AG09309 (cell line): ENCODE data around the gene EBLN2.

Experiments used
- DNase-seq: peaks from one replicate; pipeline ENCODE4 v3.0.0-alpha.2; 2010; ENCODE audit warnings: low read depth
- H3K4me3 ChIP-seq: 2 replicates; pipeline ENCODE4 v1.5.1; 2011; ENCODE audit warnings: mild to moderate bottlenecking, low read depth, low read length, moderate library complexity; ENCODE audit not compliant: control insufficient read depth
- TF ChIP-seq, protein P1 (sequence below): IDR thresholded peaks from 2 replicates; pipeline ENCODE4 v1.5.1; 2011; ENCODE audit warnings: mild to moderate bottlenecking, low read depth, low read length, inconsistent platforms; ENCODE audit not compliant: insufficient read depth, control insufficient read depth; ENCODE audit errors: missing control alignments

EBLN2 gene

DNA sequence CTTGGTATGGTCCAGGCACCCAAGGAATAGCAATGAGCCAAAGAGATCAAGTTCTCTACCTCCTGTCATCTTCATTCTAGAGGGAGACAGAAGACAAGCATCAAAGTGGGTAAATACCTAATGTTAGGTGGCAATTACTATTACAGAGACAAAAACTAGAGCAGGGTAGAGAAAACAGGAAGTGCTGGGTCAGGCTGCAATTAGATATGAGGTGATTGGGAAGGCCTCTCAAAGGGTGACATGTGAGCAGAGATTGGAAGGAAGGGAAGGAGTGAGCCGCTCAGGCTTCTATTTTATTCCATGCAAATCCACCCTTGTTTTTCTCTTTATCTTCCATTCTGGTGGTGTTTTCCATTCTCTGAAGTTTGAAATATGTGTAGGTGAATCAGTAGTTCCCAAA lies 37.4 kb downstream of the EBLN2 start:
- TF ChIP-seq, protein P1, sequence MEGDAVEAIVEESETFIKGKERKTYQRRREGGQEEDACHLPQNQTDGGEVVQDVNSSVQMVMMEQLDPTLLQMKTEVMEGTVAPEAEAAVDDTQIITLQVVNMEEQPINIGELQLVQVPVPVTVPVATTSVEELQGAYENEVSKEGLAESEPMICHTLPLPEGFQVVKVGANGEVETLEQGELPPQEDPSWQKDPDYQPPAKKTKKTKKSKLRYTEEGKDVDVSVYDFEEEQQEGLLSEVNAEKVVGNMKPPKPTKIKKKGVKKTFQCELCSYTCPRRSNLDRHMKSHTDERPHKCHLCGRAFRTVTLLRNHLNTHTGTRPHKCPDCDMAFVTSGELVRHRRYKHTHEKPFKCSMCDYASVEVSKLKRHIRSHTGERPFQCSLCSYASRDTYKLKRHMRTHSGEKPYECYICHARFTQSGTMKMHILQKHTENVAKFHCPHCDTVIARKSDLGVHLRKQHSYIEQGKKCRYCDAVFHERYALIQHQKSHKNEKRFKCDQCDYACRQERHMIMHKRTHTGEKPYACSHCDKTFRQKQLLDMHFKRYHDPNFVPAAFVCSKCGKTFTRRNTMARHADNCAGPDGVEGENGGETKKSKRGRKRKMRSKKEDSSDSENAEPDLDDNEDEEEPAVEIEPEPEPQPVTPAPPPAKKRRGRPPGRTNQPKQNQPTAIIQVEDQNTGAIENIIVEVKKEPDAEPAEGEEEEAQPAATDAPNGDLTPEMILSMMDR: no peak
- H3K4me3 ChIP-seq: no peak overlapping the region
- DNase-seq: no peak

DNA sequence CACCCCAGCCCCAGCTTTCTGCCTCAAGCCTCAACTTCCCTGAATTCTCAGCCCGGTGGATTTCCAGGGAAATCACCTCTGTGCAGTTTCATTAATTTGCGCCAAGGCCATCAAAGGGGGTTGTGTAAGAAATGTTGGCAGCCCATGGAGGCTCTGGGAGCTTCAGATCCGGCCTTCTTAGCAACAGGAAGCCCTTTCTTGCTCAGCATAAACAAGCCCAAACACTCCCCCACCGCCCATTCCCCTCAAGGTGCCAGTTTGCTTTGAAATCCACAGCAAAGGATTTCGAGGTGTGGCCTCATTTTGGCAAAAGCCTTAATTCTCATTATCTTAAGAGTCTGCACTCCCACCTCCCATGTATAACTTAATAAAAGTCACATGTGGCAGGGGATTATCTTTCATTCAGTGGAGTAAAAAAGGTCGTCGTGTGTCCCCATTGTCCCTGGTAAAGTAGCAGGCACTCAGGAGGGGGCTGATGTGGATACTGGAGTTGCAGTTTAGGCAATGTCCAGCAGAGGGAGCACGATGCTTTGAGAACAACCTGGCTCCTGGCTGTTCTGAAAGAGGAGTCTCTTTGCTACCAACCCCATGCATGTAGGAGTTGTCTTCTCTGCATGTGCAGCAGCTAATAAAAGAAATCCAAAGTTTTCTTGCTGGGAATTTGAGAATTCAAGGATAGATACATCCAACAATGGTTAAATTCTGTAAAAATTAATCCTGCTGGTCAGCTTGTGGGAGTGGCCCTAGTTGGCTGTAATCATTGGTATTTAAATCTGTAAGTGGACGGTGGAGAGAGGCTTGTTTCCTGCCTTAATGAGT lies 39.5 kb downstream of the EBLN2 start:
- TF ChIP-seq, protein P1: peak; percentile 92
- H3K4me3 ChIP-seq: no peak overlapping the region
- DNase-seq: peak; percentile 46

DNA sequence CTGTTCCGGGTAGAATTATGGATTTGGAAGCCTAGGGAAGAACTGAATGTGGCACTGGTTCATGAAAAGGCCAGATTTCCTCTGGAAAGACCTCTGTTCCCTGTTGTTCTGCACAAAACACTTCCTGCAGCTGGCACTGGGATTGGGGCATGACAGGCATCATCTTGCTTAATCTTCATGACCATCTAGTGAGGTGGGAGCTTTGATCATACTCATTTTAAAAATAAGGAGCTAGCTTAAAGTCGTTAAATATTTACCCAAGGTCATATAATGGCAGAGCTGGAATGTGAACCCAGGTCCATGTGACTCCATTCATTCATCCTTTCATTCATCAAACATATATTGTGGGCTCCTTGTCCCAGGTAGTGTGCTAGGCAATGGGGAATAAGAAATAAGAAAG lies 40.4 kb downstream of the EBLN2 start:
- no peak overlapping the region for H3K4me3 ChIP-seq
- TF ChIP-seq, protein P1: no peak
- DNase-seq: no peak

DNA sequence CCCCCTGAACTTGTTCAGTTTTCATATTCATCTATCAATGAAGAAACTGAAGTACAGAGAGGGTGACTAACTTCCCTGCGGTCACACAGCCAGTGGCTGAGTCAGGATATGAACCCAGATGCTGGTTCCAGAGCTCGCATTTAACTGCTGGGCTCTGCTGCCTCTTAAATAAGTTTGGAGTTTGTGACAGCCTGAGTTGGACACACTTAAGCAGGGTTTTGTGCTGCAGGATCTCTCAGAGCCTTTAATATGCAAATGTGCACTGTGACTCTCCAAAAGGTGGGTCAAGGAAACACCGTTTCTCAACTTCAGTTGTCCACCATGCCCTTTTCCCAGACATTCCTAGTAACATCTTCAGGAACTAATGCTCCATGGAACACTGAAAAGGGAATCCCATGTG lies 45.8 kb downstream of the EBLN2 start:
- H3K4me3 ChIP-seq: no peak overlapping the region
- TF ChIP-seq, protein P1: no peak
- no peak for DNase-seq

DNA sequence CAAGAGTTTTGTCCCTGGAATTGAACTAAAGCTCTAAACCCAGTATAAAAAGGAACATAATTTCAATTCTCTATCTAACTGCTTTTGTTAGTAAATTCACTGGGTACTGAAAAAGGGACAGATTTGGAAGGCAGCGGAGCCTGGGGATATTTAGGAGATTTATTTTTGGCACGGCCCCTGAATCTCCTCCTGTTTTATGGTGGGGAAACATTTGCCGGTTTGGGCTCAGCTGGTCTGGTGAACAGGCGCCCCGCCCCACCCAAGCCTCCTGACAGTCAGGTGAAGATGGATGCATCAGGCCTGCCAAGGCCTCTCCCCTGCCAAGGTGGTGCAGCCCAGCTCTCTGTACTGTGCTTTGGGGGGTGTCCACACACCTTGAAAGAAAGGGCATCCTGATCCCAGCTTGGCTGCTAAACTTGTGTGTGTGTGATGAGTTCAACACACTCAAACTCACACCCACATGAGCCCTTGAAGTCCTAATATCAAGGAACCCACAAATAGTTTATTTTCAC lies 46.3 kb downstream of the EBLN2 start:
- TF ChIP-seq, protein P1: no peak
- H3K4me3 ChIP-seq: no peak overlapping the region
- DNase-seq: no peak

DNA sequence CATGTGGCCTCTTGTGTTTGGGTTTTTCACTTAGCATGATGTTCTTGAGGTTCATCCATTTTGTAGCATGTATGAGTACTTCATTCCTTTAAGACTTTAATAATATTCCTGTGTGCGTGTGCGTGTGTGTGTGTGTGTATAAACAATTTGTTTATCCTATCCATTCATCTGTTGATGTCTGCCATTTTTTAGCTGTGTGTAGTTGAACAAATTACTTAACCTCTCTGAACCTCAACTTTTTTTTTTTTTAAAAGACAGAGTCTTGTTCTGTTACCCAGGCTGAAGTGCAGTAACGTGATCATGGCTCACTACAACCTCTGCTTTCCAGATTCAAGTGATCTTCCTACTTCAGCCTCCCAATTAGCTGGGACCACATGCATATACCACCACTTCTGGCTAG lies 47.3 kb downstream of the EBLN2 start:
- TF ChIP-seq, protein P1: no peak
- DNase-seq: no peak
- H3K4me3 ChIP-seq: no peak overlapping the region
